HCT116 (cell line): Measurements from ENCODE around the gene RMND5A. TPM values are rescaled to one million over a fixed set of nuclear protein-coding genes. Genes with fewer than 3 reads are reported as not detected.

Experiments used
- ATAC-seq: fragments of 200-7000 bp; cut with Tn5 transposase; 2 replicates; pipeline ENCODE4 v1.9.1; 2020; ENCODE audit warnings: mild to moderate bottlenecking, moderate library complexity
- BruUV-seq: library from RNA; stranded (reverse); fragments of 400-500 nt; replicated peaks from 2 replicates; lab custom pipeline; 2021; lab: Mats Ljungman, UMichigan
- CTCF ChIA-PET: fragments of 300-600 bp; sonication (Branson Sonifier 250); formaldehyde crosslinking; loops from one replicate; lab custom pipeline; 2021; ENCODE audit warnings: antibody characterized with exemption; lab: Charles Lee
- POLR2A ChIA-PET: fragments of 300-600, 350-600 bp; sonication (Branson Sonifier 250); formaldehyde crosslinking; loops from one replicate; lab custom pipeline; 2021; ENCODE audit warnings: antibody characterized with exemption; lab: Charles Lee
- RAD21 ChIA-PET, 2 experiments: fragments of 300-600 bp; sonication (Branson Sonifier 250); formaldehyde crosslinking; loops; one replicate each; lab custom pipeline; 2023; ENCODE audit warnings: low total read pairs in 2 of 2; ENCODE audit not compliant: uncharacterized antibody in 2 of 2, unreplicated experiment in 2 of 2, low non-redundant PET in 1 of 2; lab: Charles Lee
- DNase-seq: peaks from one replicate; pipeline ENCODE4 v3.0.0-alpha.2; 2010; ENCODE audit warnings: low read depth, low spot score
- H2AFZ ChIP-seq: fragments of 200-600 bp; shearing (Covaris generic), sonication (generic); 2 replicates; pipeline ENCODE4 v1.6.1; 2017; ENCODE audit warnings: low read depth, mixed run types, mixed read lengths, antibody characterized with exemption, low read length; ENCODE audit not compliant: poor library complexity, severe bottlenecking
- H3K27ac ChIP-seq: 2 replicates; pipeline ENCODE4 v1.5.1; 2012; ENCODE audit warnings: low read depth, low read length
- H3K27me3 ChIP-seq: fragments of 200-600 bp; sonication (generic); 2 replicates; pipeline ENCODE4 v1.6.1; 2016; ENCODE audit warnings: mixed run types, low read length, mixed read lengths; ENCODE audit not compliant: insufficient read depth
- H3K36me3 ChIP-seq, 2 experiments: fragments of 200-500 bp in 1 of 2; fragments of 200-600 bp in 1 of 2; sonication (Bioruptor generic) in 1 of 2; sonication (generic) in 1 of 2; 2 replicates each; pipeline versions ENCODE4 v1.5.1 to v1.6.1; 2014 to 2016; ENCODE audit warnings: low read length in 2 of 2, inconsistent platforms in 1 of 2, mixed read lengths in 1 of 2, mixed run types in 1 of 2; ENCODE audit not compliant: insufficient read depth in 2 of 2, control insufficient read depth in 1 of 2
- H3K4me1 ChIP-seq, 2 experiments: fragments of 200-600 bp in 1 of 2; sonication (generic) in 1 of 2; 2 replicates each; pipeline versions ENCODE4 v1.5.1 to v1.6.1; 2012 to 2017; ENCODE audit warnings: low read length in 2 of 2, inconsistent platforms in 1 of 2, mild to moderate bottlenecking in 1 of 2, mixed read lengths in 1 of 2, mixed run types in 1 of 2, moderate library complexity in 1 of 2; ENCODE audit not compliant: insufficient read depth in 2 of 2, control insufficient read depth in 1 of 2
- H3K4me2 ChIP-seq: fragments of 200-600 bp; sonication (generic); 2 replicates; pipeline ENCODE4 v1.6.1; 2017; ENCODE audit warnings: mixed run types, low read length, mixed read lengths
- H3K4me3 ChIP-seq, 2 experiments: fragments of 200-600 bp in 1 of 2; sonication (generic) in 1 of 2; replicated peaks in 1 of 2; 2 replicates each; pipeline ENCODE4 v1.5.1; 2011 to 2016; ENCODE audit warnings: low read length in 2 of 2, control low read depth in 1 of 2, low read depth in 1 of 2, mild to moderate bottlenecking in 1 of 2, mixed read lengths in 1 of 2, mixed run types in 1 of 2
- H3K79me2 ChIP-seq: fragments of 200-600 bp; sonication (generic); 2 replicates; pipeline ENCODE4 v1.6.1; 2017; ENCODE audit warnings: mild to moderate bottlenecking, mixed run types, low read length, moderate library complexity, mixed read lengths; ENCODE audit not compliant: insufficient read depth
- H3K9ac ChIP-seq: fragments of 200-600 bp; sonication (generic); 2 replicates; pipeline ENCODE4 v1.6.1; 2016; ENCODE audit warnings: low read length, mixed read lengths
- H3K9me2 ChIP-seq: fragments of 200-600 bp; sonication (generic), shearing (Covaris generic); 2 replicates; pipeline ENCODE4 v1.6.1; 2017; ENCODE audit warnings: mixed run types, mild to moderate bottlenecking, moderate library complexity; ENCODE audit not compliant: insufficient read depth
- H3K9me3 ChIP-seq, 2 experiments: fragments of 200-500 bp in 1 of 2; fragments of 200-600 bp in 1 of 2; sonication (Bioruptor generic) in 1 of 2; sonication (generic) in 1 of 2; 2 replicates each; pipeline ENCODE4 v1.6.1; 2014 to 2017; ENCODE audit warnings: low read length in 2 of 2, mixed read lengths in 2 of 2, inconsistent platforms in 1 of 2, low read depth in 1 of 2, mild to moderate bottlenecking in 1 of 2, mixed run types in 1 of 2, moderate library complexity in 1 of 2; ENCODE audit not compliant: control insufficient read depth in 1 of 2, insufficient read depth in 1 of 2
- H4K20me1 ChIP-seq: fragments of 200-600 bp; sonication (generic), shearing (Covaris generic); 2 replicates; pipeline ENCODE4 v1.6.1; 2017; ENCODE audit warnings: mixed run types, mild to moderate bottlenecking, moderate library complexity; ENCODE audit not compliant: insufficient read depth
- EGR1 ChIP-seq: IDR thresholded peaks from 2 replicates; pipeline ENCODE4 v1.6.1; 2012; ENCODE audit warnings: low read depth
- EZH2 ChIP-seq: fragments of 200-600 bp; sonication (generic); IDR thresholded peaks from 2 replicates; pipeline ENCODE4 v1.6.1; 2017; ENCODE audit warnings: antibody characterized with exemption, mixed run types
- FOSL1 ChIP-seq: IDR thresholded peaks from 2 replicates; pipeline ENCODE4 v1.6.1; 2012; ENCODE audit warnings: low read depth
- POLR2A ChIP-seq: IDR thresholded peaks from 2 replicates; pipeline ENCODE4 v1.7.0; 2011; ENCODE audit warnings: borderline replicate concordance; ENCODE audit not compliant: insufficient read depth, insufficient read length; ENCODE audit errors: extremely low read depth
- POLR2AphosphoS5 ChIP-seq: IDR thresholded peaks from 2 replicates; pipeline ENCODE4 v1.6.1; 2011; ENCODE audit warnings: mild to moderate bottlenecking, low read depth, low read length, moderate library complexity
- RAD21 ChIP-seq: IDR thresholded peaks from 2 replicates; pipeline ENCODE4 v1.6.1; 2012; ENCODE audit warnings: low read depth, mild to moderate bottlenecking
- SIN3A ChIP-seq: IDR thresholded peaks from 2 replicates; pipeline ENCODE4 v1.6.1; 2012; ENCODE audit warnings: low read depth
- SP1 ChIP-seq: IDR thresholded peaks from 2 replicates; pipeline ENCODE4 v1.6.1; 2012; ENCODE audit warnings: low read depth
- ZFX ChIP-seq: fragments of 450-650 bp; IDR thresholded peaks from 2 replicates; pipeline ENCODE4 v1.6.1; 2017
- intact Hi-C: fragments of 100-400 bp; cut with micrococcal nuclease; formaldehyde crosslinking; loops from 2 replicates; pipeline ENCODE4 v1.10.0; 2022
- total RNA-seq: library from RNA; stranded (reverse); gene quantifications from one replicate; pipeline ENCODE4 v1.2.1, GENCODE V29; 2021; ENCODE audit not compliant: unreplicated experiment
- TF ChIP-seq, protein P1 (sequence below): IDR thresholded peaks from 2 replicates; pipeline ENCODE4 v1.6.1; 2011; ENCODE audit warnings: mild to moderate bottlenecking, low read length, moderate library complexity; ENCODE audit not compliant: insufficient replicate concordance; ENCODE audit errors: extremely low read depth
- TF ChIP-seq, protein P2 (sequence below): IDR thresholded peaks from 2 replicates; pipeline ENCODE4 v1.6.1; 2012
- TF ChIP-seq, protein P3 (sequence below): IDR thresholded peaks from 2 replicates; pipeline ENCODE4 v1.6.1; 2012; ENCODE audit warnings: low read depth
- TF ChIP-seq, protein P4 (sequence below), 3 experiments: fragments of 200-600 bp in 1 of 3; sonication (generic) in 1 of 3; IDR thresholded peaks in 2 of 3; conservative IDR thresholded peaks in 1 of 3; 2 replicates each; pipeline ENCODE4 v1.5.1; 2012 to 2017; ENCODE audit warnings: low read depth in 2 of 3, low read length in 2 of 3, antibody characterized with exemption in 1 of 3, borderline replicate concordance in 1 of 3, control low read depth in 1 of 3, mild to moderate bottlenecking in 1 of 3, mixed read lengths in 1 of 3, mixed run types in 1 of 3, moderate library complexity in 1 of 3; ENCODE audit not compliant: insufficient read depth in 1 of 3

Gene RMND5A
- total RNA-seq, 1 experiment from 2014 or later = 32.4 TPM

DNA sequence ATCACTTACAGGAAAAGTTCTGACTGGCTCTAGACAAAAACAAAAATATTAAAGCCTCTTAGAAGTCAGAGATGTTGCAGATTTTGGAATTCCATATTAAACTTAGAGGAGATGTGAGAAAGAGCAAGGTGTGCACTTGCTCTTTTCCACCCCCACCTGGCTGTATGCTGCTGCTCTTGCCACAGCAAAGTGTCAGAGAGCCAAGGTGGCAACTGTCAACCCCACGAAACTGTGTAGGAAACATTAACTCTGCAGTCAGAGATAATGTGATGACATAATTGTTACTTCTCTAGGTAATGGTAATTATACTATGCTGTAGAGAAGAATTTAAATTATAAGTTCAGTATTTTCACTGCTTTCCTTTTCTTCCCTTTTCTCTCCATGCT lies 45.2 kb downstream of the RMND5A start:
- CTCF ChIA-PET = no interaction called here
- RAD21 ChIA-PET = no interaction called here

More for the DNA sequence above, 45.2 kb downstream of the RMND5A start:
- POLR2A ChIA-PET = no interaction called here
- Histone ChIP-seq H3K27me3 (no peaks in the 10 kb centered on the region), H3K4me1 (no peaks in the 10 kb centered on the region), H3K4me3 (no peak overlapping the region), H2AFZ (no peak overlapping the region), H3K9me3 (no peaks in the 10 kb centered on the region), H3K4me2 (no peak overlapping the region), H3K79me2 (peaks cover 25% of the 10 kb centered on the region), H4K20me1 (no peaks in the 10 kb centered on the region), H3K9me2 (no peaks in the 10 kb centered on the region), H3K36me3 (peaks cover 9 to 17% of the 10 kb centered on the region in 2 experiments; a peak in 2 of 4 replicates), H3K9ac (no peak overlapping the region), H3K27ac (no peak overlapping the region)
- ATAC-seq = no peak
- intact Hi-C loops = no loop called here
- BruUV-seq = no TSS peak
- no peak for DNase-seq
- TF ChIP-seq, protein P1, sequence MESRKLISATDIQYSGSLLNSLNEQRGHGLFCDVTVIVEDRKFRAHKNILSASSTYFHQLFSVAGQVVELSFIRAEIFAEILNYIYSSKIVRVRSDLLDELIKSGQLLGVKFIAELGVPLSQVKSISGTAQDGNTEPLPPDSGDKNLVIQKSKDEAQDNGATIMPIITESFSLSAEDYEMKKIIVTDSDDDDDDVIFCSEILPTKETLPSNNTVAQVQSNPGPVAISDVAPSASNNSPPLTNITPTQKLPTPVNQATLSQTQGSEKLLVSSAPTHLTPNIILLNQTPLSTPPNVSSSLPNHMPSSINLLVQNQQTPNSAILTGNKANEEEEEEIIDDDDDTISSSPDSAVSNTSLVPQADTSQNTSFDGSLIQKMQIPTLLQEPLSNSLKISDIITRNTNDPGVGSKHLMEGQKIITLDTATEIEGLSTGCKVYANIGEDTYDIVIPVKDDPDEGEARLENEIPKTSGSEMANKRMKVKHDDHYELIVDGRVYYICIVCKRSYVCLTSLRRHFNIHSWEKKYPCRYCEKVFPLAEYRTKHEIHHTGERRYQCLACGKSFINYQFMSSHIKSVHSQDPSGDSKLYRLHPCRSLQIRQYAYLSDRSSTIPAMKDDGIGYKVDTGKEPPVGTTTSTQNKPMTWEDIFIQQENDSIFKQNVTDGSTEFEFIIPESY = no peak
- TF ChIP-seq SIN3A (no peak), POLR2A (no peak), EGR1 (no peak), SP1 (no peak), ZFX (no peak), RAD21 (no peak), EZH2 (no peak), FOSL1 (no peak), POLR2AphosphoS5 (no peak)
- TF ChIP-seq, protein P2, sequence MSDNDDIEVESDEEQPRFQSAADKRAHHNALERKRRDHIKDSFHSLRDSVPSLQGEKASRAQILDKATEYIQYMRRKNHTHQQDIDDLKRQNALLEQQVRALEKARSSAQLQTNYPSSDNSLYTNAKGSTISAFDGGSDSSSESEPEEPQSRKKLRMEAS = no peak
- TF ChIP-seq, protein P3, sequence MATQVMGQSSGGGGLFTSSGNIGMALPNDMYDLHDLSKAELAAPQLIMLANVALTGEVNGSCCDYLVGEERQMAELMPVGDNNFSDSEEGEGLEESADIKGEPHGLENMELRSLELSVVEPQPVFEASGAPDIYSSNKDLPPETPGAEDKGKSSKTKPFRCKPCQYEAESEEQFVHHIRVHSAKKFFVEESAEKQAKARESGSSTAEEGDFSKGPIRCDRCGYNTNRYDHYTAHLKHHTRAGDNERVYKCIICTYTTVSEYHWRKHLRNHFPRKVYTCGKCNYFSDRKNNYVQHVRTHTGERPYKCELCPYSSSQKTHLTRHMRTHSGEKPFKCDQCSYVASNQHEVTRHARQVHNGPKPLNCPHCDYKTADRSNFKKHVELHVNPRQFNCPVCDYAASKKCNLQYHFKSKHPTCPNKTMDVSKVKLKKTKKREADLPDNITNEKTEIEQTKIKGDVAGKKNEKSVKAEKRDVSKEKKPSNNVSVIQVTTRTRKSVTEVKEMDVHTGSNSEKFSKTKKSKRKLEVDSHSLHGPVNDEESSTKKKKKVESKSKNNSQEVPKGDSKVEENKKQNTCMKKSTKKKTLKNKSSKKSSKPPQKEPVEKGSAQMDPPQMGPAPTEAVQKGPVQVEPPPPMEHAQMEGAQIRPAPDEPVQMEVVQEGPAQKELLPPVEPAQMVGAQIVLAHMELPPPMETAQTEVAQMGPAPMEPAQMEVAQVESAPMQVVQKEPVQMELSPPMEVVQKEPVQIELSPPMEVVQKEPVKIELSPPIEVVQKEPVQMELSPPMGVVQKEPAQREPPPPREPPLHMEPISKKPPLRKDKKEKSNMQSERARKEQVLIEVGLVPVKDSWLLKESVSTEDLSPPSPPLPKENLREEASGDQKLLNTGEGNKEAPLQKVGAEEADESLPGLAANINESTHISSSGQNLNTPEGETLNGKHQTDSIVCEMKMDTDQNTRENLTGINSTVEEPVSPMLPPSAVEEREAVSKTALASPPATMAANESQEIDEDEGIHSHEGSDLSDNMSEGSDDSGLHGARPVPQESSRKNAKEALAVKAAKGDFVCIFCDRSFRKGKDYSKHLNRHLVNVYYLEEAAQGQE = no peak
- TF ChIP-seq, protein P4, sequence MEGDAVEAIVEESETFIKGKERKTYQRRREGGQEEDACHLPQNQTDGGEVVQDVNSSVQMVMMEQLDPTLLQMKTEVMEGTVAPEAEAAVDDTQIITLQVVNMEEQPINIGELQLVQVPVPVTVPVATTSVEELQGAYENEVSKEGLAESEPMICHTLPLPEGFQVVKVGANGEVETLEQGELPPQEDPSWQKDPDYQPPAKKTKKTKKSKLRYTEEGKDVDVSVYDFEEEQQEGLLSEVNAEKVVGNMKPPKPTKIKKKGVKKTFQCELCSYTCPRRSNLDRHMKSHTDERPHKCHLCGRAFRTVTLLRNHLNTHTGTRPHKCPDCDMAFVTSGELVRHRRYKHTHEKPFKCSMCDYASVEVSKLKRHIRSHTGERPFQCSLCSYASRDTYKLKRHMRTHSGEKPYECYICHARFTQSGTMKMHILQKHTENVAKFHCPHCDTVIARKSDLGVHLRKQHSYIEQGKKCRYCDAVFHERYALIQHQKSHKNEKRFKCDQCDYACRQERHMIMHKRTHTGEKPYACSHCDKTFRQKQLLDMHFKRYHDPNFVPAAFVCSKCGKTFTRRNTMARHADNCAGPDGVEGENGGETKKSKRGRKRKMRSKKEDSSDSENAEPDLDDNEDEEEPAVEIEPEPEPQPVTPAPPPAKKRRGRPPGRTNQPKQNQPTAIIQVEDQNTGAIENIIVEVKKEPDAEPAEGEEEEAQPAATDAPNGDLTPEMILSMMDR (IDR thresholded peaks at IDR 0.05 in 2 of 3, conservative IDR thresholded peaks at IDR 0.05 in 1 of 3; ENCODE audit: borderline replicate concordance in 1 of 3, insufficient read depth in 1 of 3, low read depth in 2 of 3, low read length in 2 of 3) = no peak
